Pancreas (tissue), 10 donors: ENCODE measurements around the gene SAP130. TPM values are rescaled to one million over a fixed set of nuclear protein-coding genes. Genes with fewer than 3 reads are reported as not detected.

Experiments
- ATAC-seq, 4 donors: fragments of 200-7000 bp; cut with Tn5 transposase; one replicate each; pipeline versions ENCODE4 v1.8.0 to v1.9.1; 2020; ENCODE audit warnings: mild to moderate bottlenecking in 4 of 4, moderate library complexity in 4 of 4
- DNase-seq, 6 donors: peaks; one replicate each; pipeline ENCODE4 v3.0.0-alpha.2; 2020
- FAIRE-seq: peaks from 2 replicates; lab custom pipeline; 2012; peaks lifted over from hg19 to GRCh38; lab: Jason Lieb, UNC
- H3K27ac ChIP-seq, 4 donors: fragments of 200-600 bp; sonication (generic); 1 replicate in 3 of 4; 2 replicates in 1 of 4; pipeline versions ENCODE4 v1.5.0 to v1.8.0; 2020
- H3K27me3 ChIP-seq, 4 donors: fragments of 200-600 bp; one replicate each; pipeline ENCODE4 v1.8.0; 2021
- H3K36me3 ChIP-seq, 3 donors: fragments of 200-600 bp; sonication (generic) in 1 of 3; one replicate each; pipeline versions ENCODE4 v1.5.0 to v1.8.0; 2020 to 2021
- H3K4me1 ChIP-seq, 3 donors: fragments of 200-600 bp; one replicate each; pipeline ENCODE4 v1.8.0; 2021
- H3K4me3 ChIP-seq, 4 donors: fragments of 200-600 bp; sonication (generic) in 2 of 4; one replicate each; pipeline versions ENCODE4 v1.5.0 to v1.8.0; 2020 to 2021
- H3K9me3 ChIP-seq, 4 donors: fragments of 200-600 bp; one replicate each; pipeline ENCODE4 v1.8.0; 2021
- WGBS, 2 donors: extraction: QIAGEN DNeasy Blood & Tissue Kit; methylation state at CpG; one replicate each; pipeline ENCODE4 v1.1.7; 2013; 5-methylcytosine and 5-hydroxymethylcytosine counted together
- intact Hi-C, 3 donors: fragments of 100-400 bp; cut with DNase I; formaldehyde crosslinking; loops; one replicate each; pipeline versions ENCODE4 v1.11.1 to v1.14.2; 2022
- polyA plus RNA-seq, 2 donors: library from polyadenylated mRNA; stranded (reverse); fragments of 200-250 nt; gene quantifications; one replicate each; pipeline ENCODE4 v1.2.3, GENCODE V29; 2013
- total RNA-seq, 6 donors: library from RNA; stranded (reverse); fragmentation: NEBNext Ultra II Directional in 4 of 6; extraction: Animal tissue kit (Norgen Biotek cat#: 25700) in 4 of 6; gene quantifications; one replicate each; pipeline versions ENCODE4 v1.2.1 to v1.2.4, GENCODE V29; 2021 to 2023
- TF ChIP-seq, protein P1 (sequence below), 4 donors: fragments of 200-600 bp; sonication (generic) in 3 of 4; IDR thresholded peaks; one replicate each; pipeline versions ENCODE4 v1.5.0 to v1.8.0; 2021; ENCODE audit warnings: antibody characterized with exemption in 4 of 4
- donor health status: healthy with polysubstance abuse.
- donor health status: DM: no; HTN: no; CAD: no; lungs with moderate emphysema.
- donor health status: DM: no; HTN: no; CAD: no.
- donor health status: control.
- donor health status: control.
- donor health status: Bipolar disorder and iron deficiency.
- donor health status: DM: yes; HTN: yes; CAD: no.
- donor health status: DM: no; HTN: no; CAD: no.
- donor health status: DM: no; HTN: no; CAD: no.
- donor health status: DM: yes; HTN: yes; CAD: no.

The SAP130 gene
- total RNA-seq (10 to 100 TPM in 3 of 6 donors, 1 to 10 TPM in 3; 9.0 to 14.1 (median 9.8) TPM), polyA plus RNA-seq (1 to 10 TPM; 4.5 to 6.8 TPM)

DNA sequence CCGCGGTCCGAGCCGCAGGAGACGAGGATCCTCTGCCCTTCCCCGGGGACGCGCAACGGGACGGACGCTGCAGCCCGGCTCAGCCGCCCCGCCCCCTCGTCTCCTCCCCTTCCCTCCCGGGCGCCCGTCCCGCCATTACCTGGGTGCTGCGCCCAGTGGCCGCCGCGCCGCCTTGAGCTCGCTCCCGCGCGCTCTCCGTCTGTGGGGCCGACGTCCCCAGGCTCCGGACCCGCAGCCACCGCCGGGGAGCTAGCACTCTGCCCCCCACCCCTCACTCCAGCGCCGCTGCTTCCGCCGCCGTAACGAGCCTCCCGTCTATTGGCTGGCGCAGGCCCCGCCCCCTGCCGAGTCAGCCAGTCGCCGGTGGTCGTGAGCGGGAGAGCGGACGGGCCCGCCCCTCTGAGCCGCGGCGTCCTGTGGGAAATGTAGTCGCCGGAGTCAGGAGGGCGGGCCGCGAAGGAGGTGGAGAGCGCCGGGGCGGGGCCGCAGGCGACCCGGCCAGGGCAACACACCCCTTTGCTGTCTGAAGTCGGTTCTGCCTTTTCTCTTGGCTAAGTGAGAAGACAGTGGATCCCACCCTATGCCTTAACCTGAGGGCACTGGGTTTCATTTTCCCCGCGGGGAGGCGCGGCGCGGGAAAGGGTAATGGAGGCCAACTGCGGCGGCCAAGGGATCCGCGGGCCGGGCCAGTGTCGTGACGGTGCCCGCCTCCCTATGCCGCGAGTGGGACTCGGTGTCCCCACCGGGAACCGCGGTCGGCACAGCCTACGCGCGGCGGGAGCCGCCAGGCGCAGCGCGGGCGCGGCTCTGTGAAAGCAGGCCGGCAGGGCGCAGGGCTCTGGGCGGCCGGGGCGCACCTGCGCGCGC lies at the start of gene SAP130:
Gene SAP130, minus strand, starts transcription at position 259 of the 867 bp plus-strand sequence. CDS start 1,767 bp downstream, outside the sequence.
- Histone ChIP-seq H3K4me3 (peak within 1 kb of the TSS; percentile 62 to 99 (median 83)), H3K36me3 (no peaks in the 10 kb centered on the region), H3K9me3 (no peaks in the 10 kb centered on the region), H3K27ac (peak within 1 kb of the TSS; percentile 91 to 95 (median 92)), H3K4me1 (peaks cover 0 to 11% (median 0%) of the 10 kb centered on the region in 3 donors), H3K27me3 (no peaks in the 10 kb centered on the region)
- intact Hi-C loops: no loop called here
- TF ChIP-seq, protein P1, sequence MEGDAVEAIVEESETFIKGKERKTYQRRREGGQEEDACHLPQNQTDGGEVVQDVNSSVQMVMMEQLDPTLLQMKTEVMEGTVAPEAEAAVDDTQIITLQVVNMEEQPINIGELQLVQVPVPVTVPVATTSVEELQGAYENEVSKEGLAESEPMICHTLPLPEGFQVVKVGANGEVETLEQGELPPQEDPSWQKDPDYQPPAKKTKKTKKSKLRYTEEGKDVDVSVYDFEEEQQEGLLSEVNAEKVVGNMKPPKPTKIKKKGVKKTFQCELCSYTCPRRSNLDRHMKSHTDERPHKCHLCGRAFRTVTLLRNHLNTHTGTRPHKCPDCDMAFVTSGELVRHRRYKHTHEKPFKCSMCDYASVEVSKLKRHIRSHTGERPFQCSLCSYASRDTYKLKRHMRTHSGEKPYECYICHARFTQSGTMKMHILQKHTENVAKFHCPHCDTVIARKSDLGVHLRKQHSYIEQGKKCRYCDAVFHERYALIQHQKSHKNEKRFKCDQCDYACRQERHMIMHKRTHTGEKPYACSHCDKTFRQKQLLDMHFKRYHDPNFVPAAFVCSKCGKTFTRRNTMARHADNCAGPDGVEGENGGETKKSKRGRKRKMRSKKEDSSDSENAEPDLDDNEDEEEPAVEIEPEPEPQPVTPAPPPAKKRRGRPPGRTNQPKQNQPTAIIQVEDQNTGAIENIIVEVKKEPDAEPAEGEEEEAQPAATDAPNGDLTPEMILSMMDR (IDR thresholded peaks at IDR 0.05): no peak
- peak; percentile 37 for FAIRE-seq
- peak; percentile 98 to 99 (median 98) for DNase-seq
- ATAC-seq: peak; percentile 89 to 96 (median 91)
- WGBS, 2 donors: 0 to 1% methylated on average over 93 to 106 of the region's 106 CpGs

DNA sequence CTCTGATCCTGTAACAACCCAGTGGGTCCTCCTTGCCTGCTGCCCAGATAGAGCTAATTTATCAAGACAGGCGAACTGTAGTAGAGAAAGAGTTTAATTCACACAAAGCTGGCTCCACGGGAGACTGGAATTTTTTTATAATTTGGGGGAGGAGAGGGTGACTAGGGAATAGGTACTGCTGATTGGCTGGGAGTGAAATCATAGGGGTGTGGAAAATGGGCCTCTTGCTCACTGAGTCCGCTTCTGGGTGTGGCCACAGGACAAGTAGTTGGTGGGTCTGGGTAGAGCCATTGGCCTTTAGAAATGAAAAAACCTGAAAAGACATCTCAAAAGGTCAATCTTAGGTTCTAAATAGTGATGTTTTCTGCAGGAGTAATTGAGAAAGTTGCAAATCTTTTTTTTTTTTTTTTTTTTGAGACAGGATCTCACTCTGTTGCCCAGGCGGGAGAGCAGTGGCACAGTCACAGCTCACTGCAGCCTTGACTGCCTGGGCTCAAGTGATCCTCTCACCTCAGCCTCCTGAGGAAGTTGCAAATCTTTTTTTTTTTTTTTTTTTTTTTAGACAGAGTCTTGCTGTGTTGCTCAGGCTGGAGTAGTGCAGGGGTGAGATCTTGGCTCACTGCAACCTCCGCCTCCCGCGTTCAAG lies 48.7 kb upstream of the SAP130 start:
- no peaks in the 10 kb centered on the region for H3K4me1 ChIP-seq
- H3K27ac ChIP-seq: no peak overlapping the region
- WGBS, 2 donors: 87 to 91% methylated on average over 7 of the region's 7 CpGs
- no peaks in the 10 kb centered on the region for H3K9me3 ChIP-seq
- intact Hi-C loops: no loop called here
- ATAC-seq (no peak), DNase-seq (no peak), FAIRE-seq (no peak)
- no peaks in the 10 kb centered on the region for H3K36me3 ChIP-seq
- no peaks in the 10 kb centered on the region for H3K27me3 ChIP-seq
- no peak overlapping the region for H3K4me3 ChIP-seq
- TF ChIP-seq, protein P1 (IDR thresholded peaks at IDR 0.05): no peak

- Histone ChIP-seq H3K4me1 (peaks cover 0 to 3% (median 0%) of the 10 kb centered on the region in 3 donors), H3K27me3 (no peaks in the 10 kb centered on the region), H3K36me3 (no peaks in the 10 kb centered on the region), H3K9me3 (no peaks in the 10 kb centered on the region), H3K4me3 (no peak overlapping the region), H3K27ac (no peak overlapping the region)
- DNase-seq: no peak
- intact Hi-C loops: no loop called here
- FAIRE-seq: no peak
- no peak for ATAC-seq
- TF ChIP-seq, protein P1 (IDR thresholded peaks at IDR 0.05): no peak
- 79 to 83% methylated on average over 3 of the region's 3 CpGs for WGBS, 2 donors
Observed at GRCh38 chr2:128073278-128073677, 45.4 kb upstream of the SAP130 start.

DNA sequence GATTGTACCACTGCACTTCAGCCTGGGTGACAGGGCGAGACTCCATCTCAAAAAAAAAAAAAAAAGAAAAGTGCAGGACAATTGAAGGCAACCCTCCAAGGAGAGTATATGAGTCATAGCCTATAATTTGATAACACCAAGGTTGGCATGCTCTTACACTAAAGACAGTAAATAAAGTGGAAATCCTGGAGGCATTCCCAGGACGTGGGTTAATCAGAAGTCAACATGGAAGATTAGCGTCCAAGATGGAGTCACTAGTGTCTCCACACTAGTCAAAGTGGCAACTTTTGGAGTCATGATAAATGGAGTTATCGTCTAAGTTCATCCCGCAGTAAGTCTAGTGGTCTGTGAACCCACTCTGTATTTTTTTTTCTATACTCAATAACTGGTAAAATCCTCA lies 41.9 kb upstream of the SAP130 start:
- DNase-seq (peak in 3 of 6 donors; percentile 23 to 50 (median 45)), FAIRE-seq (no peak), ATAC-seq (peak; percentile 95 to 99 (median 97))
- Histone ChIP-seq H3K36me3 (no peaks in the 10 kb centered on the region), H3K4me3 (no peak overlapping the region), H3K27me3 (no peaks in the 10 kb centered on the region), H3K9me3 (no peaks in the 10 kb centered on the region), H3K4me1 (peaks cover 0 to 3% (median 0%) of the 10 kb centered on the region in 3 donors), H3K27ac (no peak overlapping the region)
- TF ChIP-seq, protein P1 (IDR thresholded peaks at IDR 0.05): no peak
- intact Hi-C loops: no loop called here
- WGBS, 2 donors: 24 to 41% methylated on average over 5 of the region's 5 CpGs
